Heart left ventricle (tissue), 13 donors: ENCODE data around the gene RBM20.

ENCODE experiments used
- POLR2A ChIP-seq, 2 donors: fragments of 450-650 bp; IDR thresholded peaks; one replicate each; pipeline ENCODE4 v1.6.1; 2017; ENCODE audit warnings: antibody characterized with exemption in 2 of 2, mild to moderate bottlenecking in 2 of 2, moderate library complexity in 2 of 2
- TF ChIP-seq, protein P1 (sequence below), 12 donors: fragments of 200-600 bp; sonication (generic) in 4 of 12; IDR thresholded peaks; one replicate each; pipeline versions ENCODE4 v1.5.0 to v1.8.0; 2018 to 2022; ENCODE audit warnings: antibody characterized with exemption in 12 of 12, mild to moderate bottlenecking in 5 of 12
- donor health status: ischemic (EF 13 %, LVEDD 7.1; RV severe dilation, severe dysfunction).
- donor health status: DM: no; HTN: yes; CAD: no.
- donor health status: DM: no; HTN: no; CAD: no.
- donor health status: ischemic (EF 25% LVEDD 6.9; RV normal size, moderate dysfunction).
- donor health status: ischemic (EF 25% LVEDD 5.7; RV mildly dilated, moderate dysfunction).
- donor health status: ischemic (EF 35%, LVEDD 5.7; RV mildly dilated, moderate dysfunction).
- donor health status: nonischemic (EF 11% LVEDD 7.7; RV severe dilation, severe dysfunction).
- donor health status: DM: yes; HTN: yes; CAD: no.
- donor health status: PGD.
- donor health status: ischemic (EF 29% LVEDD 5.4; RV normal size, mild dysfunction).
- donor health status: nonischemic (EF 23%, LVEDD 6.1; RV moderate dilation, normal function).

GRCh38 chr10:110700947-110701616 lies 56.9 kb downstream of the RBM20 start:
- TF ChIP-seq, protein P1, sequence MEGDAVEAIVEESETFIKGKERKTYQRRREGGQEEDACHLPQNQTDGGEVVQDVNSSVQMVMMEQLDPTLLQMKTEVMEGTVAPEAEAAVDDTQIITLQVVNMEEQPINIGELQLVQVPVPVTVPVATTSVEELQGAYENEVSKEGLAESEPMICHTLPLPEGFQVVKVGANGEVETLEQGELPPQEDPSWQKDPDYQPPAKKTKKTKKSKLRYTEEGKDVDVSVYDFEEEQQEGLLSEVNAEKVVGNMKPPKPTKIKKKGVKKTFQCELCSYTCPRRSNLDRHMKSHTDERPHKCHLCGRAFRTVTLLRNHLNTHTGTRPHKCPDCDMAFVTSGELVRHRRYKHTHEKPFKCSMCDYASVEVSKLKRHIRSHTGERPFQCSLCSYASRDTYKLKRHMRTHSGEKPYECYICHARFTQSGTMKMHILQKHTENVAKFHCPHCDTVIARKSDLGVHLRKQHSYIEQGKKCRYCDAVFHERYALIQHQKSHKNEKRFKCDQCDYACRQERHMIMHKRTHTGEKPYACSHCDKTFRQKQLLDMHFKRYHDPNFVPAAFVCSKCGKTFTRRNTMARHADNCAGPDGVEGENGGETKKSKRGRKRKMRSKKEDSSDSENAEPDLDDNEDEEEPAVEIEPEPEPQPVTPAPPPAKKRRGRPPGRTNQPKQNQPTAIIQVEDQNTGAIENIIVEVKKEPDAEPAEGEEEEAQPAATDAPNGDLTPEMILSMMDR (IDR thresholded peaks at IDR 0.05): no peak
- no peak for TF ChIP-seq POLR2A (IDR thresholded peaks at IDR 0.05)
